ENCODE results near the gene C16orf54.
"Not testable (repeated sequence)": the region's sequence is repeated elsewhere in the genome, so short reads cannot be mapped to it uniquely, and the experiment has no call there.

C16orf54 gene

DNA sequence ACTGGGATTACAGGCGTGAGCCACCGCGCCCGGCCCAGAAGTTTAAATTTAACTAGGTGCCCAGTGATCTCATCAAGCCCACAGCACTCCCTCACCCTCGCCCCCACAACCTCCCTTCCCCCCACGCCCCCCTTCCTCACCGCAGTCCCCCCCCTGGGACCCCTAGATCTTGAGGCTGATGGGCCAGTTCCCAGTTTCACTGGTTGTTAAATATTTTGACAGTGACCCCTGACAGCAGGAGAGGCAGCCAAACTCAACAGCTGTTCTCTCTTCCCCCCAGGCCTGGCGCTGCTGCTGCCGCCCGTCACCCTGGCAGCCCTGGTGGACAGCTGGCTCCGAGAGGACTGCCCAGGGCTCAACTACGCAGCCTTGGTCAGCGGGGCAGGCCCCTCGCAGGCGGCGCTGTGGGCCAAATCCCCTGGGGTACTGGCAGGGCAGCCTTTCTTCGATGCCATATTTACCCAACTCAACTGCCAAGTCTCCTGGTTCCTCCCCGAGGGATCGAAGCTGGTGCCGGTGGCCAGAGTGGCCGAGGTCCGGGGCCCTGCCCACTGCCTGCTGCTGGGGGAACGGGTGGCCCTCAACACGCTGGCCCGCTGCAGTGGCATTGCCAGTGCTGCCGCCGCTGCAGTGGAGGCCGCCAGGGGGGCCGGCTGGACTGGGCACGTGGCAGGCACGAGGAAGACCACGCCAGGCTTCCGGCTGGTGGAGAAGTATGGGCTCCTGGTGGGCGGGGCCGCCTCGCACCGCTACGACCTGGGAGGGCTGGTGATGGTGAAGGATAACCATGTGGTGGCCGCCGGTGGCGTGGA, 51.2 kb downstream of the C16orf54 start:
- ATAC-seq (no peak), DNase-seq (no peak)
- H3K4me1 Mint-ChIP-seq: peaks cover 7% of the 10 kb centered on the region
- no peak overlapping the region for H3K27ac Mint-ChIP-seq
- no peaks in the 10 kb centered on the region for H3K9me3 Mint-ChIP-seq
- no peak overlapping the region for H3K4me3 Mint-ChIP-seq
- no peaks in the 10 kb centered on the region for H3K27me3 Mint-ChIP-seq

DNA sequence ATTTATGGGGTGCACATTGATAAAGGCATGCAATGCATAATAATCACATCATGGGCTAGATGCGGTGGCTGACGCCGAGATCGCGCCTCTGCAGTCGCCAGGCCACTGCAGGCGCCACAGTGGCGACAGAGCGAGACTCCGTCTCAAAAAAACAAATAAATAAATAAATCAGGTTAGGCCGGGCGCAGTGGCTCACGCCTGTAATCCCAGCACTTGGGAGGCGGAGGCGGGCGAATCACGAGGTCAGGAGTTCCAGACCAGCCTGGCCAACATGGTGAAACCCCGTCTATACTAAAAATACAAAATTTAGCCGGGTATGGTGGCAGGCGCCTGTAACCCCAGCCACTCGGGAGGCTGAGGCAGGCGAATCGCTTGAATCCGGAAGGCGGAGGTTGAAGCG, 53.2 kb downstream of the C16orf54 start:
- not testable (repeated sequence) for H3K27ac Mint-ChIP-seq, DNase-seq, H3K9me3 Mint-ChIP-seq, H3K4me3 Mint-ChIP-seq, ATAC-seq, H3K27me3 Mint-ChIP-seq
- peaks cover 11% of the 10 kb centered on the region for H3K4me1 Mint-ChIP-seq
